Activated CD4-positive, alpha-beta T cell treated with anti-CD3 and anti-CD28 coated beads, Interleukin-2, Interleukin-4, amounts not matched to agents 100 ng/mL and 50 ng/mL, durations not matched to agents 16 hours and 8 hours (primary cell): ENCODE results near the gene SLC4A1.

Experiments used
- DNase-seq: peaks from one replicate; pipeline ENCODE4 v3.0.0-alpha.2; 2020; ENCODE audit warnings: low spot score

Gene SLC4A1

DNA sequence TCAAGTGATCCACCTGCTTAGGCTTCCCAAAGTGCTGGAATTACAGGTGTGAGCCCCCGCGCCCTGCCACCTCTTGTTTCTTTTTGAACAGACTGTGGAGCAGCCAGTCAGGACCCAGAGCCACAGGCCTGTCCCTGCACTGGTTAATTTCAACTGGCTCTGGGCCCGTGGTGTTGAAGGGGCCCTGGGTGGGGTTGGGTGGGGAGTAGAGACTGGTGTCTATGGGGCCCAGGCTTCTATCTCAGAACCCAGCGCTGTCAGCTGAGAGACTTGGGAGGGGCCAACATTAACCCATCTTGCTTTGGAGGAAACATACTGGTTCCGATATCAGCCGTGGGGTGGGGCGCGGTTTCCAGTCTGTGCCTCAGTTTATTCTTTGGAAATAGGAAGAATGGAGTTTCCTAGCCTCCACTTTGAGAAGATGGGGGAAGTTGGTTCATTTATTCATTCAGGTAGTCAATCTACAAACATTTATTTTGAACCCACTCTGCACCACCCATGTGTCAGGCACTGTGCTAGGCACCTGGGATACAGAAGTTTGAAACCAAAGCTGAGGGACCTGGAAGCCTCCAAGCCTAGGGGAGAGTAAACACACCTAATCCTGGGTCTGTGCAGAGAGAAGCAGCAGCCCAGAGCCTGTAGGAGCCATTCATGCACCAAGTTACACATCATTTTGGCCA is 15.5 kb upstream of the SLC4A1 start:
- DNase-seq: no peak

DNA sequence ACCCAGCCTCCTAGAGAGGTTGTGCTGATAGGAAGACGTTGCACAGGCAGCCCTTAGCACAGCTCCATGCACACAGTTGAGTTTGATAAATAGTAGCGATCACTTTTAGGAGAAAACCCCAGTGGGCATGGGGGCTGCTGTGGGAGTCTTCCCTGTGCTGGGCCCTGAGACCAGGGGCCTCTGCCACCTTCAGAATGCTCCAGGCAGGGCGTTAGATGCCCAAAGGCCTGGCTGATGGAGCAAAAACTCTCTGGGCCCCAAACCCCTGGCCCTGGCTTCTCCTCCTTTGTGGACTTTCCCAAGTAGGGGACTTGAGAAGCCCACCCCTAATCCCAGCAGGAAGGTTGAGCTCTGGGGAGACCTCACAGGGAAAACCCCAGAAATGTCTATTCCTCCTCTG is 14.3 kb upstream of the SLC4A1 start:
- DNase-seq: no peak

- DNase-seq: no peak
These were observed 13.6 kb upstream of the SLC4A1 start for GRCh38 chr17:44281570-44281969.

- DNase-seq: no peak
These were observed 12.5 kb upstream of the SLC4A1 start for GRCh38 chr17:44280392-44280937.

GRCh38 chr17:44279666-44280391 is 11.9 kb upstream of the SLC4A1 start:
- peak; percentile 23 for DNase-seq

- DNase-seq: no peak
These were observed 11.4 kb upstream of the SLC4A1 start for GRCh38 chr17:44279346-44279665.

DNA sequence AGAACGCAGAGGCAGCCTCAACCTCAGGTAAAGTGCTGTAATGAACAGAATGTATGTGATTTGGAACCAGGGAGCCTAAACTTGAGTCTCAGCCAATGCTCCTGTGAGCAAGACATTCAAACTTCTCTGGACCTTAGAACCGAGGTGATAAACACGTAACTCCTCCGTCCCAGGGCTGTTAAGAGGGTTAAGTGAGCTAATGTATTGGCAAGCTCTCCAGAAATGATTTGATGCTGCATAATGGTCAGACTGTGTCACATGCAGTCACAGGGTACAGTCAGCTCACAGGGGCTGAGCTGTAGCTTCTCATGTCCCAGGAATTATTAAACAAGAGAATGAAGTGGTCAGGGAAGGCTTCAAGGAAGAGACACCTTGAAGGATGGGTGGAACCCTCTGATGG is 10.0 kb upstream of the SLC4A1 start:
- no peak for DNase-seq

- no peak for DNase-seq
These were observed 5.7 kb upstream of the SLC4A1 start for GRCh38 chr17:44273607-44274006.

DNA sequence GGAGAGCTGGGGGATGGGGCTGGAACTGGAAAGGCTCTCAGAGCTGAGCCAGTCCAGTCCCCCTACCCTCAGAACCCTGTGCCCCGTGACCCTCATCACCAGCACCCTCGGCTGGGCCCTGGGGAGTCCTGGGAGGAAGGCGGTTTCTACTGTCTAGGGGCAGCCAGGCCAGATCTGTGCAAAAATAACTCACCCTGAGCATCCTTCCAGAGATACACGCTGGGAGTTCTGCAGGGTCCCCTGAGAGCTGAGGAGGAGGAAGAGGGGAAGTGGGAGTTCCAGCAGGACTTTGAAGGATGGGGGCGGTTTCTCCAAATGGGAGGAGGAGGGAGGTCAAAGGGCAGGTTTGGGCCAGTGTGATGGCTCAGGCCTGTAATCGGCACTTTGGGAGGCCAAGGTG is 5.0 kb upstream of the SLC4A1 start:
- no peak for DNase-seq

DNA sequence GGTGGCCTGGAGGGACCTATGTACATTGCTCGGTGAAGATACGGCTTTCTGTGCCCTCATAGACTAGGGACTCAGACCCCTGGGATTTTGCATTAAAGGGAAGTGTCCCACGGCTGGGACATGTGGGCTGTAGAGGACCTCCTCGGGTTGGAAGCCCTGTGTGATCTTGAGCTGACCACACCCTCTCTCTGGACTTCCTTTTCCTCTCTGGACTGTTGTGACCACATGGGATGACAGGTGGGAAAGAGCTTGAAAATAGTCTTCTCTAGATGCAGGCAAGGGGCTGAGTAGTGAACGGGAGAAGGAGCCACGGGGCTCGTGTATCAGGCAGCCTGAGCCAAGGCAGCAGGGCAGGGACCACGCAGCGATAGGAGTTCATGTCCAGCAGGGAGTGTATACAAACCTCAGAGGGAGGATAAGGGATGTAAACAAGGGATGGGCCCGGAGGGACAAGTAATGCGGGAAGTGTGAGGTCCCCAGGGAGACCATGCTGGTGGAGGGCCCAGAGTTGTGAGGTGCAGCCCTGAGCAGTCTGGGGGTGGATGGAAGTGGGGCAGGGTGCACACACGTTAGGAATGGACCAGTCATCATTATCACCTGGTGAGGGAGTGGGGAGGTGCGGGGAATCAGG is 4.5 kb upstream of the SLC4A1 start:
- no peak for DNase-seq

DNA sequence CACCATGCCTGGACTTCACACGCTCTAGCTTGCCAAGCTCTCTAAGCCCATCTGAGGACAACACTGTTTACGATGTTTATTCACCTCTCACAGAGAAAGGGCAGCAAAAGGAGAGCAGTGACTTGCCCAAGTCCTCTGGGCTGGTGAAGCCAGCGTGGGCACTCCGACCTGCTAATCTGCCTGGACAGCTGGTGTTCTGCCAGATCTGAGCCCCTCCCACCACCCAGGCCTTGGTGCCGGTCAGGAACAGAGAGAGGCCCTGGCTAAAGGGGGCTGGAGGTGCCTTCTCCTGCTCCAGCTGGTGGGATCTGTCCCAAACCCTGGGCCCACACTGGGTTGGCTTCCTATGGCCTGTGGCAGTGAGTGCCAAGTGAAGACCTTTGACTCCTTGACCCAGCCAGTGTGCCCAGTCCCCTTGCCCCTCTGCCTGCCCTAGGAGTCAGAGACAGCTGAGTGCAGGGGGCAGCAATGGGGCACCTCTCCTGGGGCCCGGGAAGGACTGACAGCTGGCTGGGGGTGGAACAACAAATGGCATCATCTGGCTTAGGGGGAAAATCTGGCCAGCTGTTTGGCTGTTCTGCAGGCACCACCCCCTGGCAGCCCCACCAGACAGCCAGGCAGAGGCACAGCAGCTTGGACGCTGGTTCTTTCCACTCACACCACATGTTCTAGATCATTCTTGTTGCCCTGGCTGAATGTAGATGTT is 1.8 kb upstream of the SLC4A1 start:
- DNase-seq: no peak

DNA sequence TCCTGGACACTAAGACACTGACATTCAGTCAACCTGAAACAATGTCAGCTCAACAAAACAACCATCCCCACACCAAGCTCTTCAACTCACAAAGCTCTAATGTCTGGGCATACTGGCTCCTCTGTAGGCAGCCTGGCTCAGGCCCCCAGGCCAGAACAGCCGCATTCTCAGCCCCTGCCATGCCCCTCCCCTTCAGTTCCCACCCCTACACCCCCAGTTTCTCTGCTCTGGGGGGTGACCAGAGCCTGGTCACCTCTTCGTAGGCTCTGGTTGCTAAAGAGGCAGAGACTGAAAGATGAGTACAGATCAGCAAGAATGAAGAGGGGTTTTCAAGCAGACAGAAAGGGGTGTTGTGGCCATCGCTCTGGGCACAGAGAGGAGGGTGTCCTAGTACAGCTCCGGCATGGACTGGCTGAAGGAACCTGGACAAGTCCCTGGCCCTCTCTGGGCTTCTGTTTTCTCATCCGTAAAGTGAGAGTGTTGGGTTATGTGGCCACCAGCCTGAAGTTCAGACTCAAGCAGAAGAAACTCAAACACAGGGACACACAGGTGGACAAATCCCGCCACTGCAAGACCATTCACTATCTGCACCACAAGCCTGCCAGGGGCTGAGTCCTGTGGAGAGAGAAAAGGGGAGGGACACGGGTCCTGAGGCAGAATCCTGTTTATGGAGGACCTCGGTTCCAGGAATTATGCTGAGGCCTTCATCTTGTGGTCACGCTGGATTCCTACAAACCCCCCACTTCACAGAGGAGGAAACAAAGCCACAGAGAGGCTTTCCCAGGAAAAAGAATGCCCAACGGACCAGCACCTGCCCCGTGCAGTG is 987 bp upstream of the SLC4A1 start:
- DNase-seq: no peak

GRCh38 chr17:44267165-44267455 is 825 bp downstream of the SLC4A1 start:
- no peak for DNase-seq

DNA sequence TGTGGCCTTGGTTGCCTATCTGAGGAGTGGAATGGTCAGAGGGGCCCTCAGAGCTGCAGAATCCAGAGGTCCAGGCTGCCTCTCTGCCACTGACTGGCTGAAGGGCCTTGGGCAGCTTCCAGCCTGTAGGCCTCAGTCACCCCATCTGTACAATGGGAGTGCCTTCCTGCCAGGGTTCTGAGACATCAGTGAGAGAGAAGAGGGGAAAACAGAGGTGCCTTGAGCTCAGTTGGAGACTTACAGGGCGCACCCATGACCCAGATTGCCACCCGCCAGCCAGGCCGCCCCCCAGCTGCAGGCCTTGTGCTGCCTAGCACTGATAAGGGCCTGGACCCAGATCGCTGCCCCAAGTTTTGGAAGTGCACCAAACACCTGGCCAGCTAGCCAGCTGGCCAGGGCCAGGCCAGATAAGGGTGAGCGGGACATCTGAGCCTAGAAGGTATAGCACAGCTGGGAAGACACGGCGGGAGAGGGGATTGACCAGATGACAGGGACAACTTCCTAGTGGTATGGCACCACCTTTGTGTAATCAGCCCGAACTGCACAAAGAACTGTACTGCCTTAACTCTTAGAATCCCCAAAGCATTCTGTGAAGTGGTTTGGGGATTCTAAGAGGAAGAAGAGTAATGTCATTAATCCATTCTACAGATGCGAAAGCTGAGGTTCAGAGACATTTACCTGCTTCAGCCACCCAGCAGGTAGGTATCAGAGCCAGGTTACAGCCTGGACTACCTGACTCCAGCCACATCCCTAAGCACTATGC is 1.4 kb downstream of the SLC4A1 start:
- DNase-seq: no peak

GRCh38 chr17:44263345-44263902 is 4.5 kb downstream of the SLC4A1 start:
- no peak for DNase-seq

DNA sequence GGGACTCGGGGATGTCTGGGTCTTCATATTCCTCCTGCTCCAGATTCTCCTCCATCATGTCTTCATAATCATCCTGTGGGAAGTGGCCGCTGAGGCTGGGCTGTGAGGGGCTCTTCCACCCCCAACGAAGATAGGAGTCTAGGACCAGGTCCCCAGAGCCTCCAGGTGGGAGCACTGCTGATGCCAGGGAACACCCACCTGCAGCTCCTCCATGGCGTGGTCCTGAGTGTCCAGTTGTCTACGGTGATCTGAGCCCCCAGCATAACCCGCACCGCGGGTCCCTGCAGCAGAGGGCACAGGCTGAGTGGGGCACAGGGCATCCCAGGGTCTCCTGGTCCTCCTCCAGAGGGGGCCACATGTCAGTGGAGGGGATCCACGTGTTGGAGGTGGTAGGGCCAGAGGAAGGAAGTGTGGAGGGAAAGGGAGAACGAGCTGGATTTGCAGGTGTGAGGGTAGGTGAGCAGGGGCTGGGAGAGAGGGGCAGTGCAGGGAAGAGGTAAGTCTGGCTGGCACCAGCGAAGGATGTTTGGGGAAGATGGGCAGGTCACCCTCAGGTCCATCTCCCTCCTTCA is 5.2 kb downstream of the SLC4A1 start:
- no peak for DNase-seq

DNA sequence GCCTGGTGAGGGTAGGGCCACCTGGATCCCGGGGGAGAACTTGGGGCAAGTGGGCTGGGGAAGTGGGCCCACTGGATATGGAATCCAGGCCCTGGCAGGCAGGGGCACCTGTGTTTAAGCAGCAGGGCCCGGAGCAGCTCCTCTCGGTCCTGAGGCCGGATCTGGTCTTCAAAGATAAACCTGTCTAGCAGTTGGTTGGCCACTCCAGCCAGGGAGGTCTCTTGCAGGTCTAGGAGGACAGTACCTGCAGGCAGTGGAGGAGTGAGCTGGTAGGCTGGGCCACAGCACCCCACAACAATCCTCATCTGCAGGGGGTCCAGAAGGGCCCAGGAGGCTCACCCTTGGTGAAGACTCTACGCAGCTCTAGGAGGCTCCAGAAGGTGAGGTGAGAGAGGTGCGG is 7.6 kb downstream of the SLC4A1 start:
- DNase-seq: no peak

GRCh38 chr17:44258811-44259351 is 9.1 kb downstream of the SLC4A1 start:
- DNase-seq: no peak

- DNase-seq: no peak
These were observed 9.8 kb downstream of the SLC4A1 start for GRCh38 chr17:44257815-44258760.
